ENCODE results near the gene POLDIP3. TPM values are rescaled to one million over a fixed set of nuclear protein-coding genes. Genes with fewer than 3 reads are reported as not detected.
"Not testable (repeated sequence)": the region's sequence is repeated elsewhere in the genome, so short reads cannot be mapped to it uniquely, and the experiment has no call there.

The POLDIP3 gene
- total RNA-seq, 3 donors from 2014 or later: 58.6 to 65.8 (median 65.0) TPM

DNA sequence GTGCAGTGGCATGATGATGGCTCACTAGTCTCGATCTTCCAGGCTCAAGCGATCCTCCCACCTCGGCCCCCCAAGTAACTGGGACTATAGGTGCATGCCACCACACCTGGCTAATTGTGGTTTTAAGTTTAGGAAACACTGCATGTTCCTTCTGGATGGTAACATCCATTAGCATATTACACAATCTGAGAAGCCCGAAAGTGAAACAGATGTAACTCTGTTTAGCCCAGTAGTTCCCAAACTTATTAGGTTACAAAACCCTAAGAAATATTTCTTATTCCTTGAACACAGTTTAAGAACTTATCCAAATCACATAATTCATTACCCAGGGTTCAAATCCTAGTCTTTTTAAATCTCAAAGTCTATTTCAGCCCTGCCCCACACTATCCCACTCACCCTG is 28.3 kb downstream of the POLDIP3 start:
- Histone ChIP-seq H3K4me1 (ENCODE audit: low read depth) (peaks cover 5% of the 10 kb centered on the region), H3K36me3 (ENCODE audit: low read depth) (peaks cover 3% of the 10 kb centered on the region), H3K9me3 (no peaks in the 10 kb centered on the region), H3K4me3 (no peak overlapping the region)
- intact Hi-C loops (cut with DNase I, micrococcal nuclease): no loop called here
- no peak for ATAC-seq
- no peak for DNase-seq
- no peak for TF ChIP-seq CTCF (IDR thresholded peaks at IDR 0.05)

GRCh38 chr22:42585096-42585495 is 29.6 kb downstream of the POLDIP3 start:
- H3K9me3 ChIP-seq: no peaks in the 10 kb centered on the region
- ATAC-seq (no peak), DNase-seq (no peak)
- H3K4me1 ChIP-seq (ENCODE audit: low read depth): peaks cover 8% of the 10 kb centered on the region
- peaks cover 3% of the 10 kb centered on the region for H3K36me3 ChIP-seq (ENCODE audit: low read depth)
- TF ChIP-seq CTCF (IDR thresholded peaks at IDR 0.05): no peak
- intact Hi-C loops (cut with DNase I, micrococcal nuclease): no loop called here
- H3K4me3 ChIP-seq: no peak overlapping the region

DNA sequence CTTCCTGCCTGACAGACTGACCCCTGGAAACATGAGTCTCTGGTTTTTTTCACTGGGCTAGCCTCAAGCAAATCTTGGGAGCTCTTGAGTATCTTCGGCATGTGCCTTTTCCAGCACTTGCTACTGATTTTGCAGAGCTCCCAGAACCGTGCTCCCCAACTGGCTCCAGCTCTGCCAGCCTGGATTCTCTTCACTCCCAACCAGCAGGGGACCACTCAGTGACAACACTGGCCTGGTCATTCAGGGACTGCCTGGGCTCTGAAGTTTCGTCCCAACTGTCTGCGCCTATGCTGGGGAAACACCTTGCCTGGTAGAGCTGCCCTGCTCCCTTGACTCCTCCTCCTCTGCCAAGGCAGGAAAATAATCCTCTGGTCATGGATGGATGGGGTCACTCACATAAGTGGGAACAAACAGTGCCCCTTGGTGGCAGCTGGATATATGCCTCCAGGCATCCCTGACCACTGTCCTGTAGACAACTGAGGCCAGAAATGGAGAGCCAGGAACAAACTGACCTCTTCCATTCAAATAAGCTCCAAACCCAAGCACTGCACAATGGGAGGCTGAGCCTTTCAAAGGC is 30.2 kb downstream of the POLDIP3 start:
- H3K4me3 ChIP-seq: no peak overlapping the region
- TF ChIP-seq CTCF (IDR thresholded peaks at IDR 0.05): no peak
- intact Hi-C loops (cut with DNase I, micrococcal nuclease): no loop called here
- ATAC-seq (no peak), DNase-seq (no peak)
- H3K36me3 ChIP-seq (ENCODE audit: low read depth): peaks cover 3% of the 10 kb centered on the region
- H3K9me3 ChIP-seq: no peaks in the 10 kb centered on the region
- peaks cover 8% of the 10 kb centered on the region for H3K4me1 ChIP-seq (ENCODE audit: low read depth)

DNA sequence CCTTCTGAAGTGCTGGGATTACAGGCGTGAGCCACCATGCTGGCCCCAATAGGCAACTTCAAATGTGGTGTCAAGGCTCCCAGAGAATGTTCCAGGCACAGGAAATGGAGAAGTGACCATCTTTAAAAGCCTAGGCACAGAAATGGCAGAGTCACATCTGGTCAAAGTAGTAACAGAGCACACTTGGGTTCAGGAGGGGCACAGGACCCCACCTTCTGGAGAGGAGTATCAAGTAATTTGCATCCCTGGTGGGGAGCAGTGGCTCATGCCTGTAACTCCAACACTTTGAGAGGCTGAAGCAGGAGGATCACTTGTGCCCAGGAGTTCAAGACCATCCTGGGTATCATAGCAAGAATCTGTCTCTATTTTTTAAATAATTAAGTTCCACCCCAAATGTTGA is 31.7 kb downstream of the POLDIP3 start:
- Histone ChIP-seq H3K9me3 (no peaks in the 10 kb centered on the region), H3K4me3 (no peak overlapping the region), H3K36me3 (ENCODE audit: low read depth) (peaks cover 3% of the 10 kb centered on the region), H3K4me1 (ENCODE audit: low read depth) (peaks cover 8% of the 10 kb centered on the region)
- ATAC-seq (no peak), DNase-seq (no peak)
- intact Hi-C loops (cut with DNase I, micrococcal nuclease): no loop called here
- no peak for TF ChIP-seq CTCF (IDR thresholded peaks at IDR 0.05)

- ATAC-seq: peak; percentile 94
- peaks cover 3% of the 10 kb centered on the region for H3K36me3 ChIP-seq (ENCODE audit: low read depth)
- peaks cover 8% of the 10 kb centered on the region for H3K4me1 ChIP-seq (ENCODE audit: low read depth)
These were observed 32.6 kb downstream of the POLDIP3 start for GRCh38 chr22:42581762-42582716.

GRCh38 chr22:42581194-42581761 is 33.4 kb downstream of the POLDIP3 start:
- intact Hi-C loops (cut with DNase I, micrococcal nuclease); H3K9me3 ChIP-seq; H3K36me3 ChIP-seq (ENCODE audit: low read depth); H3K4me1 ChIP-seq (ENCODE audit: low read depth); DNase-seq: not testable (repeated sequence)
- H3K4me3 ChIP-seq: peak overlapping the region; percentile 63
- ATAC-seq: peak; percentile 70

More at GRCh38 chr22:42581762-42582716, 32.6 kb downstream of the POLDIP3 start:
- H3K9me3 ChIP-seq: no peaks in the 10 kb centered on the region
- intact Hi-C loops (cut with DNase I, micrococcal nuclease): no loop called here
- DNase-seq: peak; percentile 83 to 87 (median 85)
- peak overlapping the region; percentile 63 for H3K4me3 ChIP-seq
- no peak for TF ChIP-seq CTCF (IDR thresholded peaks at IDR 0.05)

DNA sequence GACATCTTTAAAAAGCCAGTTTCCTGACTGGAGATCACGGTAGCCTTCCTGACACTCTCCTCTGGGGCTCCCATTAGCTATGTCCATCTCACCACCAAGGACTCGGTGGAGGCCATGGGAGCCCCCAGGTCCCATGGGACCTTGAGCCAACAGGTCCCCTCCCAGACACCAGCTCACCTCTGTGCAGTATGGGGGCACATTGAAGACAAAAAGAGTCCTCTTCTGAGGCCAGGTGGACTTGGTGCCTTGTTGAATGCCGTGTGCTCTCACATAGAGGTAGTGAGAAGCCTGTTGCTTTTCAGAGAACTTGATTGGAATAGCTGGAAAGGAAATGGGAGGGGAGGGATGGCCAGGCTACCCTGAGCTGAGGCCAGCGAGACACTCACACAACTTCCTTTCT is 34.6 kb downstream of the POLDIP3 start:
- intact Hi-C loops (cut with DNase I, micrococcal nuclease); H3K4me1 ChIP-seq (ENCODE audit: low read depth); H3K9me3 ChIP-seq; DNase-seq; H3K4me3 ChIP-seq; ATAC-seq; H3K36me3 ChIP-seq (ENCODE audit: low read depth): not testable (repeated sequence)
